ENCODE data around the gene OTOS.

- TF ChIP-seq POLR2A (IDR thresholded peaks at IDR 0.05; ENCODE audit: low read depth, low read length) = no peak
- no peak for TF ChIP-seq CHD1 (IDR thresholded peaks at IDR 0.05; ENCODE audit: low read depth, low read length)
- no peak for TF ChIP-seq CTCF (conservative IDR thresholded peaks at IDR 0.05; ENCODE audit: low read depth, low read length)
- TF ChIP-seq MAFK (IDR thresholded peaks at IDR 0.05; ENCODE audit: low read depth, low read length) = no peak
- TF ChIP-seq RAD21 (IDR thresholded peaks at IDR 0.05; ENCODE audit: low read length) = no peak
- TF ChIP-seq ELK1 (IDR thresholded peaks at IDR 0.05; ENCODE audit: borderline replicate concordance, low read depth, low read length) = no peak
- no peak for TF ChIP-seq BHLHE40 (IDR thresholded peaks at IDR 0.05; ENCODE audit: low read depth, low read length)
Measured at GRCh38 chr2:240109386-240109785, 31.1 kb downstream of the OTOS start.

All from IMR-90 (cell line).